GM13977 (cell line): Measurements from ENCODE around the gene KCNH5.

Experiments used
- DNase-seq: peaks from one replicate; pipeline ENCODE4 v3.0.0; 2012; ENCODE audit warnings: low spot score
- CTCF ChIP-seq: IDR thresholded peaks from 2 replicates; pipeline ENCODE4 v1.5.1; 2012; ENCODE audit warnings: mild to moderate bottlenecking, control low read depth; ENCODE audit not compliant: insufficient read depth; ENCODE audit errors: extremely low read depth, missing control alignments
- in situ Hi-C: fragments of 300-500 bp; cut with MboI; formaldehyde crosslinking; loops from one replicate; pipeline ENCODE4 v1.12.0; 2022; ENCODE audit warnings: low sequenced_read_pairs, low pct_unique_long_range_greater_than_20kb, mixed read lengths, inconsistent platforms; ENCODE audit not compliant: unreplicated experiment

The KCNH5 gene

DNA sequence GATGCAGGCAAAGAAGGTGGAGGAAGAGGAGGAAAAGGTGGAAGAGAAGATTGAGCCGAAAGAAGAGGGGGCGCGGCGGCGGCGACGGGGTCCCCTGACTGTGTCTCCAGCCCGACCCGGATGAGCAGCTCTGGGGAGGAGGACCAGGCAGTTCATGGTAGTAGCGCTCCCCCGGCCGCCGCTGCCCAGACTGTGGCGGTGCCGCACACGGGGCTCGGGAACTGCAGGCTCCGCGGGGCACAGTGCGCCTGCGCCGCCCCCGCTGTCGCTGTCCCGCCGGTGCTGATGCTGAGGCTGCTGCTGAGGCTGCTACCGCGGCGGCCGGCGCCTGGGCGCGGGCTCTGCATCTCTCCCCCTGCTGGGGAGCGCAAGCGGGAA lies at the start of gene KCNH5:
KCNH5 (minus strand) TSS at position 225 of the 378 bp plus-strand sequence. CDS start 272 bp downstream, outside the sequence.
- in situ Hi-C loops: loop anchor here (25.0 kb wide), 1 partner anchor 858 kb away; no protein-coding TSS in a partner anchor
- TF ChIP-seq CTCF: no peak
- DNase-seq: peak; percentile 57

GRCh38 chr14:63091394-63091996 lies 46.2 kb upstream of the KCNH5 start:
- in situ Hi-C loops: no loop called here
- DNase-seq: no peak
- no peak for TF ChIP-seq CTCF

GRCh38 chr14:63088865-63089264 lies 43.6 kb upstream of the KCNH5 start:
- DNase-seq: no peak
- in situ Hi-C loops: no loop called here
- TF ChIP-seq CTCF: no peak

- no peak for DNase-seq
- no peak for TF ChIP-seq CTCF
- in situ Hi-C loops: no loop called here
Observed at GRCh38 chr14:63078569-63078968, 33.3 kb upstream of the KCNH5 start.

DNA sequence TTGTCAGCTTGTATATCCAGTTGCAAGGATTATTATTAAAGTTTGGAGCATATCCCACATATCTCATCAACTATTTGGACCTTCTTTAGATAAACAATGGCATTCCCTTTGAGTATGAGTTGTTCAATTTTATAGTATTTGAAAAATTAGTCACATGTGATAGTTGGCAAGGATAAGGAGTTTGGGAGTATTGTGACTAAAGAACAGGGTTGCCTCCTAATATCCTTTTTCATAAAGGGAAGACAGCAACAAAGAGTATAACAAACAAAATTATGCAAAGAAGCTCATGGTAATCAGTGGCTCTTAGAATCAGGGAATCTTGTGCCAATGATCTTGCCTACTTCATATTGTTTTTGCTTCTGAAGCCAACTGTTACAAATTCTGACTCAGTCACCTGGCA lies 31.2 kb upstream of the KCNH5 start:
- TF ChIP-seq CTCF: no peak
- no peak for DNase-seq
- in situ Hi-C loops: no loop called here

- in situ Hi-C loops: no loop called here
Observed at GRCh38 chr14:63055631-63056030, 10.4 kb upstream of the KCNH5 start.

More at GRCh38 chr14:63055631-63056030, 10.4 kb upstream of the KCNH5 start:
- TF ChIP-seq CTCF: no peak
- no peak for DNase-seq
